OCI-M2 (cell line): ENCODE data around the gene POLR3E.
"Not testable (repeated sequence)": the region's sequence is repeated elsewhere in the genome, so short reads cannot be mapped to it uniquely, and the experiment has no call there.

Source experiments
- DNase-seq: peaks from one replicate; lab custom pipeline; 2025; ENCODE audit not compliant: unreplicated experiment; lab: John Stamatoyannopoulos, UW

Gene POLR3E

GRCh38 chr16:22360963-22361659 is 63.9 kb downstream of the POLR3E start:
- DNase-seq, result no peak

GRCh38 chr16:22364241-22364640 is 67.0 kb downstream of the POLR3E start:
- DNase-seq, result no peak

DNA sequence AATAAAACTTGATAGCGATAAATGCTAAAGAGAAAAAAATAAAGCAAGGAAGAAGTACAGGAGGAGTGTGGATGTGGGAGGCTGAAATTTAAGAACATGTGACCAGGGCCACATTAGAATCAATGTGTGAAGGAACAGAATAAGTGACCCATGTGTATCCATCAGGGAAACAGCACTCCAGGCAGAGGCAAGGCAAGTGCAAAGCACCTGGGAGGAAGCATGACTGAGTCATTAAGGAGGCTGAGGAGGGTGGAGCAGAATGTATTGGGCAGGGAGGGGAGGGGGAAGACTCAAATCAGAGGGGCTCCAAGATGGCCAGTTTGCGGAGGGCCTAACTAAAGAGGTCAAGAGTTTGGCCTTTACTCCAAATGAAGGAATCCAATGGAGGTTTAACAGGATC is 69.2 kb downstream of the POLR3E start:
- no peak for DNase-seq

- no peak for DNase-seq
Measured at GRCh38 chr16:22366889-22367288, 69.7 kb downstream of the POLR3E start.

- not testable (repeated sequence) for DNase-seq
Measured at GRCh38 chr16:22368200-22368826, 71.1 kb downstream of the POLR3E start.

DNA sequence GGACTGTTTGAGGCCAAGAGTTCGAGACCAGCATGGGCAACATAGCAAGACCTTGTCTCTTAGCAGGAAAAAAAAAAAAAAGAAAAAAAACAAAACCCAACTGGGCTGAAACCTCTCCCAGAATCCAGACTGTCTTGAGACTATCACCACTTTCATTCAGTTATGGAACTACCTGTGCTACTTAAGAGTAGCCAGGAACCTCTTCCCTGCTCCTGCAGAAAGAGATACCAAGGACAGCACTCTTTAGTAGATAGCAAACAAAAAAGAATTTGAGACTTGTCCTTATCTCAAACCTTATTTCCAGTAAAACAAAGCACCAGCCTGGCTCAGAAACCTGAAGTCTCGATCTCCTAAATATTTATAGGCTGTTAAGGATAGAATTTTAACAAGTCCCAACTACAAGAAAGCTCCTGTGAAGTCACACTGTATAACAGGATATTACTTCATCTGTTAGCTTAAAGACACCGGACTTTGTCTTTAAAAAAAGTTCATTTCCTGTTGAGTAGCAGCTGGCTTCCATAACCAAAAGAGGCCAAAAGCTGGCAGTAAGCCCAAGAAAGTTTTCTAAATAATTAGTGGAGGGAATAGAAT is 72.1 kb downstream of the POLR3E start:
- no peak for DNase-seq

- no peak for DNase-seq
Measured at GRCh38 chr16:22370038-22370820, 73.0 kb downstream of the POLR3E start.

DNA sequence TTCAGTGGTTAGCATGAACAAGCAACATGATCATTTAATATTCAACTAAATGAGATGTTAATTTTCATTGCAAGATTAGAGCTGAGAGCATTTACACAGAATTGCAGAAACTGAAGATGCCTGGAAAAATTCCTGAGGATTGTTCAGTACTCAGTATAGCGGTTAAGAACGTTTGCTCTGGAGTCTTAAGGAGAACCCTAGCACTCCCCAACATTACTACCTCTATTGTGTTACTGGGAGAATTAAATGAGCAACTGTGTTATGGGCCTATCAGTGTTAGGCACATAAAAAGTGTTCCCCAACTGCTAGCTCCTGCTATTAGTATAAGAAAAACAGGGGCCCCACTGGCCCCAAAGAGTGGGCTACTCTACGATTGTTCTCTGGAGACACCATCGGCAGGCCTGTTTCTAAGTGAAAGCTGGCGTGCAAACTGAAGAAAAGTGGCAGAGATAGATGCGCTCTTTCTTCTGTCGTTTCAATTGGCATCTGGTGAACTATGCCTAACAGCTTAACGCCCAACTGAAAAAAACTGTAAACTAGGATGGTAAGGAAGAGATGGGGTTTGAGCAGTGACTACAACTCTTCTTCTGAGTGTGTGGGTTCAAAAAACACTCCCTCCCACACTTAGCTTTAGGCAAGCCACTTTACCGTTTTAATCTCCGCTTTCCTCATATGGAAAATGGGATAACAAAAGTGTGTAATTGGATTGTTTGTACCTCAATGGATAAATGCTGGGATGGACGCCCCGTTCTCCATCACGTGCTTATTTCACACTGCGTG is 75.9 kb downstream of the POLR3E start:
- DNase-seq, result no peak

GRCh38 chr16:22373662-22374310 is 76.6 kb downstream of the POLR3E start:
- no peak for DNase-seq

GRCh38 chr16:22374311-22375116 is 77.3 kb downstream of the POLR3E start, which contains the start of gene CDR2:
Gene CDR2 (minus strand): TSS chr16:22374619. CDS start chr16:22374309, 310 bp downstream.
- peak; percentile 79 for DNase-seq

DNA sequence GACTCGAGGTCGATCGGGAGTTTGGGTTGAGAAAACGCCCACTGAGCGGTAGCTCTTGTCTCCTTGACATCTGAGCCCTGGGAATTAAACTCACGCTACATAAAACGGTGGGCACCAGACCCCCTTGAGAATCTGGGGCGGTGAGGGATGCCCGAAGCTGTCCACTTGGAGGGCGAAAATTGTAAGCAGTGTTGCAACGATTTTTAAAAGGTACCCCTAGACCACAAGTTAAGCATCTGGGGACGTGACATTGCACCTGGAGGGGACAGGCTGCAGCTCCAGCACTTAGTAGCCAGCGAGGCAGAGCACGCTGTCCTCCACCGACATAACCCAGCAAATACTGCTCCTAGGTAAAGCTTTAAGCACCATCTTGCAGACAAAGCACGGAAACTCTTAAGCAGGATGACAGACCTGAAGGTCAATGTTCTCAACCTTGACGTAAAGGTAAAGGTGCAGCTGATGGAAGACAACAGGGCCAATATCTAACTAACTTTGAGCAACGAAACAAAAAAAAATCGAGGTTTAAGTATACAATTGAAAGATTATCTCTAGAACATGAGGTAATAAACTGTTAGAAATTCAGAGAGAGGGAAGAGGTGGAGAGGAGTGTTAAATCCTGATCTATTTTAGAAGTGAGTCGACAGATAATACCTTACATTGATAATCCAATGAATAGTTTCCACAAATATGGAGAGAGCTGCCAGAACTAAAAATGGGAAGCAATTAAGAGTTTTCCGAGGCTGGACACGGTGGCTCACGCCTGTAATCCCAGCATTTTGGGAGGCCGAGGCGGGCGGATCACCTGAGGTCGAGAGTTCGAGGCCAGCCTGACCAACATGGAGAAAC is 78.1 kb downstream of the POLR3E start:
- no peak for DNase-seq

GRCh38 chr16:22375963-22376640 is 78.9 kb downstream of the POLR3E start:
- DNase-seq, result no peak

GRCh38 chr16:22379656-22380055 is 82.4 kb downstream of the POLR3E start:
- DNase-seq, result no peak

DNA sequence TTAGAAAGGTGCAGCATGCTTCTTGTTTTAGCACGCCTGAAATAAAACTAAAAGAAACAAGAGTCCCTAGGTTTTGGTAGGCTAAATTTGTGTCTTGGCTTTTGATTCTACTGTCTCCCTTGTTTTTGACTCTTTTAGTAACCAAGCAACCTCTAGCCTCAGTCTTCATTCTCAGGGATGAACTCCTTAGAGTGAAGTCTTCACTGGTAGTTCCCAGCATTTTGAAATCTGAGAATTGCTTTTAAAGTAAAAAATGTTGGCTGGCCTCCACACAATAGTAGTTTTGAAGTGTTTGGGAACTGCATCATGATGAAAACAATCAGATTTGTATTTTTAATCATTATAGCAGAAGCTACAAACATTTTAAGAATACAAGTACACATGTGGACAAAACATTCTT is 83.3 kb downstream of the POLR3E start:
- DNase-seq, result no peak

DNA sequence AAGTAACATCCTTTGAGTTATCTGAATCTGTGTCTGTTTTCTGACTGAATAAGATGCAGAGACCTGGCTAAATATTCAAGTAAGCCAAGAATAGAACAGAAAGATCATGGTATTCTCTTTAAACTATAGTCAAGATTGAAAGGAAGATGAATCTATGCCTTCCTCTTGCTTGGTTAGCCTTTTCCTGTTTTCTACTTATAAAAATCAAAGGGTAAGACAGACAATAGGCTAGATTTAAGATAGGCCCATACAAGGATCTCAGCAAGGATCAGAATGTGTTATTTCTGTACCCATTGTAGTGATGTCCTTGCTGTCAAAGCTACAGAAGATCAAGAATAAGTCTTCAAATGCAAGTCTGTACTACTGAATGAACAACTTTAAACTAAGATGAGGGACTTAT is 84.2 kb downstream of the POLR3E start:
- DNase-seq, result no peak

GRCh38 chr16:22383827-22384226 is 86.6 kb downstream of the POLR3E start:
- no peak for DNase-seq
